SK-N-SH (cell line): ENCODE results near the gene CIDEB. TPM values are rescaled to one million over a fixed set of nuclear protein-coding genes. Genes with fewer than 3 reads are reported as not detected.

Source experiments
- CTCF ChIA-PET: fragments of 300-600, 350-600 bp; formaldehyde crosslinking; extraction: SDS; loops from one replicate; lab custom pipeline; 2021; lab: Yijun Ruan, JAX
- POLR2A ChIA-PET: fragments of 350-600 bp; sonication (Branson Sonifier 250); formaldehyde crosslinking; extraction: SDS; loops from one replicate; lab custom pipeline; 2020; ENCODE audit warnings: antibody characterized with exemption, inconsistent platforms; lab: Yijun Ruan, JAX
- DNase-seq: peaks from one replicate; pipeline ENCODE4 v3.0.0; 2012
- H2AFZ ChIP-seq: fragments of 200-600 bp; sonication (generic); 2 replicates; pipeline ENCODE4 v1.8.1; 2016; ENCODE audit warnings: antibody characterized with exemption, mild to moderate bottlenecking, low read depth
- H3F3A ChIP-seq: fragments of 200-600 bp; sonication (generic); replicated peaks from 2 replicates; pipeline ENCODE3; 2016; ENCODE audit warnings: antibody characterized with exemption, mild to moderate bottlenecking; ENCODE audit not compliant: insufficient read depth
- H3K27ac ChIP-seq, 2 experiments: fragments of 200-500 bp in 1 of 2; fragments of 200-600 bp in 1 of 2; sonication (Bioruptor generic) in 1 of 2; sonication (generic), shearing (Covaris generic) in 1 of 2; 2 replicates each; pipeline versions ENCODE4 v1.5.1 to v1.6.1; 2014 to 2016; ENCODE audit warnings: low read depth in 2 of 2, inconsistent platforms in 1 of 2, low read length in 1 of 2, mild to moderate bottlenecking in 1 of 2, mixed read lengths in 1 of 2
- H3K27me3 ChIP-seq: fragments of 200-600 bp; sonication (generic), shearing (Covaris generic); 2 replicates; pipeline ENCODE4 v1.6.1; 2016; ENCODE audit warnings: mixed run types; ENCODE audit not compliant: insufficient read depth
- H3K36me3 ChIP-seq, 2 experiments: fragments of 200-500 bp in 1 of 2; fragments of 200-600 bp in 1 of 2; sonication (Bioruptor generic) in 1 of 2; sonication (generic) in 1 of 2; replicated peaks in 1 of 2; 2 replicates each; pipeline versions ENCODE3 to v1.5.1; 2014 to 2016; ENCODE audit warnings: low read length in 1 of 2, mild to moderate bottlenecking in 1 of 2; ENCODE audit not compliant: insufficient read depth in 2 of 2, control insufficient read depth in 1 of 2
- H3K4me1 ChIP-seq, 2 experiments: fragments of 200-500 bp in 1 of 2; fragments of 200-600 bp in 1 of 2; sonication (Bioruptor generic) in 1 of 2; sonication (generic), shearing (Covaris generic) in 1 of 2; 2 replicates each; pipeline versions ENCODE4 v1.5.1 to v1.6.1; 2014 to 2016; ENCODE audit warnings: low read depth in 1 of 2, low read length in 1 of 2, mixed run types in 1 of 2; ENCODE audit not compliant: insufficient read depth in 2 of 2, control insufficient read depth in 1 of 2
- H3K4me2 ChIP-seq: fragments of 200-600 bp; sonication (generic), shearing (Covaris generic); 2 replicates; pipeline ENCODE4 v1.6.1; 2017; ENCODE audit warnings: mixed run types
- H3K4me3 ChIP-seq, 2 experiments: fragments of 200-500 bp in 1 of 2; fragments of 200-600 bp in 1 of 2; sonication (Bioruptor generic) in 1 of 2; sonication (generic), shearing (Covaris generic) in 1 of 2; 2 replicates each; pipeline versions ENCODE4 v1.5.1 to v1.8.1; 2014 to 2016; ENCODE audit warnings: low read depth in 2 of 2, inconsistent platforms in 1 of 2, low read length in 1 of 2, mild to moderate bottlenecking in 1 of 2, mixed read lengths in 1 of 2, moderate library complexity in 1 of 2
- H3K79me2 ChIP-seq: fragments of 200-600 bp; sonication (generic); 2 replicates; pipeline ENCODE4 v1.8.1; 2017; ENCODE audit warnings: mild to moderate bottlenecking; ENCODE audit not compliant: insufficient read depth
- H3K9ac ChIP-seq: fragments of 200-600 bp; sonication (generic); 2 replicates; pipeline ENCODE4 v1.6.1; 2017; ENCODE audit warnings: mixed run types
- H3K9me2 ChIP-seq: fragments of 200-600 bp; sonication (generic); 2 replicates; pipeline ENCODE4 v1.6.1; 2017; ENCODE audit warnings: mixed run types
- H3K9me3 ChIP-seq: fragments of 200-600 bp; sonication (generic); 2 replicates; pipeline ENCODE4 v1.6.1; 2017; ENCODE audit warnings: mixed run types, mild to moderate bottlenecking, moderate library complexity
- H4K20me1 ChIP-seq: fragments of 200-600 bp; sonication (generic); 2 replicates; pipeline ENCODE4 v1.6.1; 2017; ENCODE audit warnings: mild to moderate bottlenecking, mixed run types; ENCODE audit not compliant: insufficient read depth
- ELF1 ChIP-seq: IDR thresholded peaks from 2 replicates; pipeline ENCODE4 v1.4.0; 2012
- EP300 ChIP-seq, 2 experiments: IDR thresholded peaks; 2 replicates each; pipeline versions ENCODE4 v1.4.0 to v1.6.1; 2012; ENCODE audit warnings: borderline replicate concordance in 1 of 2, low read depth in 1 of 2, low read length in 1 of 2
- EZH2phosphoT487 ChIP-seq: fragments of 200-600 bp; sonication (generic); IDR thresholded peaks from 2 replicates; pipeline ENCODE4 v1.6.1; 2017; ENCODE audit warnings: low read depth, mixed run types, mild to moderate bottlenecking, antibody characterized with exemption, moderate library complexity, borderline replicate concordance
- FOXJ3 ChIP-seq: sonication (generic); formaldehyde crosslinking; IDR thresholded peaks from 2 replicates; pipeline ENCODE4 v1.5.1; 2020; ENCODE audit warnings: mild to moderate bottlenecking, missing genetic modification reagents
- GABPA ChIP-seq: IDR thresholded peaks from 2 replicates; pipeline ENCODE4 v1.4.0; 2012; ENCODE audit warnings: low read depth, mild to moderate bottlenecking
- MEF2A ChIP-seq: IDR thresholded peaks from 2 replicates; pipeline ENCODE4 v1.4.0; 2012; ENCODE audit warnings: low read depth, borderline replicate concordance
- POLR2AphosphoS5 ChIP-seq: IDR thresholded peaks from 2 replicates; pipeline ENCODE4 v1.6.1; 2012; ENCODE audit warnings: low read depth, low read length
- RAD21 ChIP-seq: IDR thresholded peaks from 2 replicates; pipeline ENCODE4 v1.6.1; 2012; ENCODE audit warnings: mild to moderate bottlenecking, low read length
- SIN3A ChIP-seq: IDR thresholded peaks from 2 replicates; pipeline ENCODE4 v1.6.1; 2012; ENCODE audit warnings: low read depth, mild to moderate bottlenecking, low read length, moderate library complexity, borderline replicate concordance
- SMC3 ChIP-seq: IDR thresholded peaks from 2 replicates; pipeline ENCODE4 v1.6.1; 2012; ENCODE audit warnings: low read depth, low read length, improper control_type of control experiment
- TAF1 ChIP-seq: IDR thresholded peaks from 2 replicates; pipeline ENCODE4 v1.6.1; 2012; ENCODE audit warnings: low read depth, mild to moderate bottlenecking, low read length, moderate library complexity, borderline replicate concordance
- TCF12 ChIP-seq: IDR thresholded peaks from 2 replicates; pipeline ENCODE4 v1.4.0; 2012
- YY1 ChIP-seq: IDR thresholded peaks from 2 replicates; pipeline ENCODE4 v1.4.0; 2012; ENCODE audit warnings: low read depth, mild to moderate bottlenecking
- WGBS: methylation state at CpG from one replicate; pipeline ENCODE4 v1.1.6; 2017; ENCODE audit warnings: low lambda C conversion rate; 5-methylcytosine and 5-hydroxymethylcytosine counted together
- polyA plus RNA-seq, 3 experiments: library from polyadenylated mRNA; depleted of rRNA; stranded (reverse); fragments of >200 nt; gene quantifications; 2 replicates each; pipeline ENCODE4 v1.2.3, GENCODE V29; 2012
- TF ChIP-seq, protein P1 (sequence below): IDR thresholded peaks from 2 replicates; pipeline ENCODE4 v1.4.0; 2012; ENCODE audit warnings: low read depth
- TF ChIP-seq, protein P2 (sequence below): fragments of 200-600 bp; sonication (generic); IDR thresholded peaks from 2 replicates; pipeline ENCODE4 v1.6.1; 2017; ENCODE audit warnings: antibody characterized with exemption, mild to moderate bottlenecking, moderate library complexity
- TF ChIP-seq, protein P3 (sequence below): IDR thresholded peaks from 2 replicates; pipeline ENCODE4 v1.6.1; 2012; ENCODE audit warnings: mild to moderate bottlenecking, low read depth, low read length, moderate library complexity

Gene CIDEB
- polyA plus RNA-seq, 1 of the 3 experiments (the other 2 are of a cell fraction), result 0.05 TPM

DNA sequence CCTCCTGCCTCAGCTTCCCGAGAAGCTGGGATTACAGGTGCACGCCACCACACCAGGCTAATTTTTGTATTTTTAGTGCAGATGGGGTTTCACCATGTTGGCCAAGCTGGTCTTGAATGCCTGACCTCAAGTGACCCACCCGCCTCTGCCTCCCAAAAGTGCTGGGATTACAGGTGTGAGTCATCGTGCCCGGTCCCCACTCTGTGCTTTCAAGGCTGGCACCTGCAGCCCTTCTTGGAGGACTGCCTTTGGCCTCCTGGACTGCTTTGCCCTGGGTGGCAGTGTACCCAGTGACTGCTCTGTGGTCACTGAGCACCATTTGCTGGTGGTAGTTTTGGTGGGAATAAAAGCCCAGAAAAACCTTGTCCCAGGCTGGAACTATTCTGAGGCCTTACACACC, 20.8 kb downstream of the CIDEB start:
- H4K20me1 ChIP-seq, result no peaks in the 10 kb centered on the region
- H3K9ac ChIP-seq, result no peak overlapping the region
- no peak overlapping the region for H3K4me2 ChIP-seq
- CTCF ChIA-PET, result interaction anchor here (0.9 to 1.7 kb wide), 3 partner anchors 10 to 44 kb away, joined by 3 to 5 read pairs (median 4); partner anchors contain the start of gene CIDEB
- no peaks in the 10 kb centered on the region for H3K4me1 ChIP-seq
- 95% methylated on average over 5 of the region's 5 CpGs for WGBS
- H3K9me3 ChIP-seq, result no peaks in the 10 kb centered on the region
- peaks cover 0 to 23% of the 10 kb centered on the region in 2 experiments for H3K36me3 ChIP-seq
- POLR2A ChIA-PET, result no interaction called here
- no peaks in the 10 kb centered on the region for H3K27me3 ChIP-seq
- H3K9me2 ChIP-seq, result no peaks in the 10 kb centered on the region
- H3F3A ChIP-seq, result no peaks in the 10 kb centered on the region
- DNase-seq, result no peak
- no peak for TF ChIP-seq RAD21
- TF ChIP-seq, protein P1, sequence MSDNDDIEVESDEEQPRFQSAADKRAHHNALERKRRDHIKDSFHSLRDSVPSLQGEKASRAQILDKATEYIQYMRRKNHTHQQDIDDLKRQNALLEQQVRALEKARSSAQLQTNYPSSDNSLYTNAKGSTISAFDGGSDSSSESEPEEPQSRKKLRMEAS, result no peak
- TF ChIP-seq ELF1, result no peak
- TF ChIP-seq, protein P2, sequence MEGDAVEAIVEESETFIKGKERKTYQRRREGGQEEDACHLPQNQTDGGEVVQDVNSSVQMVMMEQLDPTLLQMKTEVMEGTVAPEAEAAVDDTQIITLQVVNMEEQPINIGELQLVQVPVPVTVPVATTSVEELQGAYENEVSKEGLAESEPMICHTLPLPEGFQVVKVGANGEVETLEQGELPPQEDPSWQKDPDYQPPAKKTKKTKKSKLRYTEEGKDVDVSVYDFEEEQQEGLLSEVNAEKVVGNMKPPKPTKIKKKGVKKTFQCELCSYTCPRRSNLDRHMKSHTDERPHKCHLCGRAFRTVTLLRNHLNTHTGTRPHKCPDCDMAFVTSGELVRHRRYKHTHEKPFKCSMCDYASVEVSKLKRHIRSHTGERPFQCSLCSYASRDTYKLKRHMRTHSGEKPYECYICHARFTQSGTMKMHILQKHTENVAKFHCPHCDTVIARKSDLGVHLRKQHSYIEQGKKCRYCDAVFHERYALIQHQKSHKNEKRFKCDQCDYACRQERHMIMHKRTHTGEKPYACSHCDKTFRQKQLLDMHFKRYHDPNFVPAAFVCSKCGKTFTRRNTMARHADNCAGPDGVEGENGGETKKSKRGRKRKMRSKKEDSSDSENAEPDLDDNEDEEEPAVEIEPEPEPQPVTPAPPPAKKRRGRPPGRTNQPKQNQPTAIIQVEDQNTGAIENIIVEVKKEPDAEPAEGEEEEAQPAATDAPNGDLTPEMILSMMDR, result no peak
- no peak for TF ChIP-seq POLR2AphosphoS5
- no peak for TF ChIP-seq GABPA
- TF ChIP-seq EZH2phosphoT487, result no peak
- TF ChIP-seq TCF12, result no peak
- no peak for TF ChIP-seq EP300 (IDR thresholded peaks at IDR 0.05; ENCODE audit: borderline replicate concordance in 1 of 2, low read depth in 1 of 2, low read length in 1 of 2)
- no peak for TF ChIP-seq MEF2A
- TF ChIP-seq SMC3, result no peak
- TF ChIP-seq SIN3A, result no peak
- no peak for TF ChIP-seq YY1
- TF ChIP-seq, protein P3, sequence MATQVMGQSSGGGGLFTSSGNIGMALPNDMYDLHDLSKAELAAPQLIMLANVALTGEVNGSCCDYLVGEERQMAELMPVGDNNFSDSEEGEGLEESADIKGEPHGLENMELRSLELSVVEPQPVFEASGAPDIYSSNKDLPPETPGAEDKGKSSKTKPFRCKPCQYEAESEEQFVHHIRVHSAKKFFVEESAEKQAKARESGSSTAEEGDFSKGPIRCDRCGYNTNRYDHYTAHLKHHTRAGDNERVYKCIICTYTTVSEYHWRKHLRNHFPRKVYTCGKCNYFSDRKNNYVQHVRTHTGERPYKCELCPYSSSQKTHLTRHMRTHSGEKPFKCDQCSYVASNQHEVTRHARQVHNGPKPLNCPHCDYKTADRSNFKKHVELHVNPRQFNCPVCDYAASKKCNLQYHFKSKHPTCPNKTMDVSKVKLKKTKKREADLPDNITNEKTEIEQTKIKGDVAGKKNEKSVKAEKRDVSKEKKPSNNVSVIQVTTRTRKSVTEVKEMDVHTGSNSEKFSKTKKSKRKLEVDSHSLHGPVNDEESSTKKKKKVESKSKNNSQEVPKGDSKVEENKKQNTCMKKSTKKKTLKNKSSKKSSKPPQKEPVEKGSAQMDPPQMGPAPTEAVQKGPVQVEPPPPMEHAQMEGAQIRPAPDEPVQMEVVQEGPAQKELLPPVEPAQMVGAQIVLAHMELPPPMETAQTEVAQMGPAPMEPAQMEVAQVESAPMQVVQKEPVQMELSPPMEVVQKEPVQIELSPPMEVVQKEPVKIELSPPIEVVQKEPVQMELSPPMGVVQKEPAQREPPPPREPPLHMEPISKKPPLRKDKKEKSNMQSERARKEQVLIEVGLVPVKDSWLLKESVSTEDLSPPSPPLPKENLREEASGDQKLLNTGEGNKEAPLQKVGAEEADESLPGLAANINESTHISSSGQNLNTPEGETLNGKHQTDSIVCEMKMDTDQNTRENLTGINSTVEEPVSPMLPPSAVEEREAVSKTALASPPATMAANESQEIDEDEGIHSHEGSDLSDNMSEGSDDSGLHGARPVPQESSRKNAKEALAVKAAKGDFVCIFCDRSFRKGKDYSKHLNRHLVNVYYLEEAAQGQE, result no peak
- no peak for TF ChIP-seq TAF1
- no peak for TF ChIP-seq FOXJ3
- H3K27ac ChIP-seq, result no peak overlapping the region
- no peak overlapping the region for H3K4me3 ChIP-seq
- no peaks in the 10 kb centered on the region for H3K79me2 ChIP-seq
- no peak overlapping the region for H2AFZ ChIP-seq
